Measurements from ENCODE around the gene TOM1L2.

DNA sequence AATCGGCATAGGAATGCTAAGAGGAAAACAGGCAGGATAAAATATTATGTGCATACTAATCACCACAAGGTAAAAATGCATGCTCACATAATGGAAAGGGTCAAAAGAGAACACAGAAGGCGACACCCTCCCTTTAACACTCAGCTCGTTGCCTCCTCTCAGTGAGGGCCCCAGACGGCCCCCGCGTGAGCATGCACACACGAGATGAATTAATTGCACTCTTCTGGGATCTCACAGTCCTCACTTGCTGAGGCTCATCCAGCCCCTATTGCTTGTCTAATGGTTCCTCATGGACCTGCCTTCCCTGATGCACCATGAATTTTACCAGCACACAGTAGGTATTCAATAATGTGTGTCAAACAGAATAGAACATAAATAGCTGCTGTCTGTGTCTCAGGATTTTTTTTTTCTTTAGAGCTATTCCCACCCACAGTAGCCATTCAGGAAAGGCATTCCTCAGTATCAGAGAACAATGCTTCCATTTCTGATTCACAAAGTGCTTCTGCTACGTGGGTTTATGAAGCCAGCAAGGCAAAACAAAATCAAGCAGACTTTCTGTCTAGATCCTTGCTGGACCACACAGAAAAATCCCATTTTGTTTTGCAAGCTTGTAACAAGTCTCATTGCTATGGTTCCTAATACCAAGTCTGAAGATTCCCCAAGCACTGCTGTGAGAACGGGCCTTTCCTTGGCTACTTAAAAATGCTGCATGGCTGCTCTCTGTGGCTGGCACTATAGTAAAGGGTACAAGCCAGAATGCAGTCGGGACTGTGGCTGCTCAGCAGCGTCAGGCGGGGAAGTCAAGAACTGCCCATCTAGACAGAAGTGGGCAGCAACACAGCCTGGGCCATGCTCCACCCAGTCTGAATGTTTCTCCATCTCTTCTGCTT is 43.6 kb downstream of the TOM1L2 start:
- TF ChIP-seq CTCF (IDR thresholded peaks at IDR 0.05; ENCODE audit: borderline replicate concordance, extremely low read depth, low read length, poor library complexity, severe bottlenecking) (no peak), EZH2 (IDR thresholded peaks at IDR 0.05; ENCODE audit: borderline replicate concordance, low read depth, low read length, severe bottlenecking) (no peak)
